Activated naive CD4-positive, alpha-beta T cell treated with anti-CD3 and anti-CD28 coated beads, Interleukin-2, amount 50 U/mL, for 24 hours (primary cell): ENCODE results near the gene PIK3R6.
"Not testable (repeated sequence)": the region's sequence is repeated elsewhere in the genome, so short reads cannot be mapped to it uniquely, and the experiment has no call there.

ENCODE experiments used
- H3K27ac Mint-ChIP-seq: one replicate; pipeline ENCODE4 v1.8.0; 2021; ENCODE audit warnings: mild to moderate bottlenecking, mixed read lengths
- H3K27me3 Mint-ChIP-seq: one replicate; pipeline ENCODE4 v1.8.0; 2021; ENCODE audit warnings: mixed read lengths
- H3K36me3 Mint-ChIP-seq: one replicate; pipeline ENCODE4 v1.8.0; 2021; ENCODE audit warnings: mixed read lengths
- H3K4me1 Mint-ChIP-seq: one replicate; pipeline ENCODE4 v1.8.0; 2021; ENCODE audit warnings: mixed read lengths
- H3K4me3 Mint-ChIP-seq: one replicate; pipeline ENCODE4 v1.8.0; 2021; ENCODE audit warnings: mild to moderate bottlenecking, mixed read lengths
- H3K9me3 Mint-ChIP-seq: one replicate; pipeline ENCODE4 v1.8.0; 2021; ENCODE audit warnings: mixed read lengths

Gene PIK3R6

GRCh38 chr17:8870406-8871040, 3.0 kb upstream of the PIK3R6 start:
- Mint-ChIP-seq H3K4me1 (peaks cover 38% of the 10 kb centered on the region), H3K27ac (no peak overlapping the region), H3K27me3 (no peaks in the 10 kb centered on the region), H3K9me3 (no peaks in the 10 kb centered on the region), H3K36me3 (no peaks in the 10 kb centered on the region), H3K4me3 (no peak overlapping the region)

- H3K27me3 Mint-ChIP-seq: no peaks in the 10 kb centered on the region
- no peak overlapping the region for H3K4me3 Mint-ChIP-seq
- no peak overlapping the region for H3K27ac Mint-ChIP-seq
- peaks cover 28% of the 10 kb centered on the region for H3K4me1 Mint-ChIP-seq
- no peaks in the 10 kb centered on the region for H3K9me3 Mint-ChIP-seq
- peaks cover 2% of the 10 kb centered on the region for H3K36me3 Mint-ChIP-seq
These were observed 1.8 kb upstream of the PIK3R6 start for GRCh38 chr17:8869114-8869815.

- Mint-ChIP-seq H3K27me3 (no peaks in the 10 kb centered on the region), H3K9me3 (no peaks in the 10 kb centered on the region), H3K36me3 (peaks cover 2% of the 10 kb centered on the region), H3K4me1 (peaks cover 22% of the 10 kb centered on the region), H3K4me3 (no peak overlapping the region), H3K27ac (peak overlapping the region; percentile 38)
These were observed 1.1 kb upstream of the PIK3R6 start for GRCh38 chr17:8868529-8868951.

GRCh38 chr17:8868092-8868491, 618 bp upstream of the PIK3R6 start:
- Mint-ChIP-seq H3K4me3 (peak overlapping the region; percentile 36), H3K9me3 (no peaks in the 10 kb centered on the region), H3K36me3 (peaks cover 2% of the 10 kb centered on the region), H3K4me1 (peaks cover 22% of the 10 kb centered on the region), H3K27ac (peak overlapping the region; percentile 33), H3K27me3 (no peaks in the 10 kb centered on the region)

- Mint-ChIP-seq H3K27ac (no peak overlapping the region), H3K36me3 (peaks cover 2% of the 10 kb centered on the region), H3K4me3 (no peak overlapping the region), H3K4me1 (peaks cover 36% of the 10 kb centered on the region), H3K27me3 (no peaks in the 10 kb centered on the region), H3K9me3 (no peaks in the 10 kb centered on the region)
These were observed 1.7 kb downstream of the PIK3R6 start for GRCh38 chr17:8865811-8866210.

- Mint-ChIP-seq H3K36me3 (peaks cover 2% of the 10 kb centered on the region), H3K4me1 (peaks cover 36% of the 10 kb centered on the region), H3K27me3 (no peaks in the 10 kb centered on the region), H3K9me3 (no peaks in the 10 kb centered on the region), H3K27ac (no peak overlapping the region), H3K4me3 (no peak overlapping the region)
These were observed 2.1 kb downstream of the PIK3R6 start for GRCh38 chr17:8865385-8865784.

- Mint-ChIP-seq H3K9me3 (no peaks in the 10 kb centered on the region), H3K4me3 (no peak overlapping the region), H3K4me1 (peaks cover 28% of the 10 kb centered on the region), H3K27me3 (no peaks in the 10 kb centered on the region), H3K36me3 (peaks cover 2% of the 10 kb centered on the region), H3K27ac (no peak overlapping the region)
These were observed 5.0 kb downstream of the PIK3R6 start for GRCh38 chr17:8862213-8863056.

GRCh38 chr17:8861495-8862181, 5.8 kb downstream of the PIK3R6 start:
- Mint-ChIP-seq H3K27me3 (no peaks in the 10 kb centered on the region), H3K27ac (no peak overlapping the region)

GRCh38 chr17:8859804-8860430, 7.6 kb downstream of the PIK3R6 start:
- Mint-ChIP-seq H3K4me3 (no peak overlapping the region), H3K27ac (no peak overlapping the region), H3K27me3 (no peaks in the 10 kb centered on the region), H3K4me1 (peaks cover 18% of the 10 kb centered on the region), H3K36me3 (peaks cover 2% of the 10 kb centered on the region), H3K9me3 (no peaks in the 10 kb centered on the region)

More at GRCh38 chr17:8861495-8862181, 5.8 kb downstream of the PIK3R6 start:
- Mint-ChIP-seq H3K4me3 (no peak overlapping the region), H3K9me3 (no peaks in the 10 kb centered on the region), H3K4me1 (peaks cover 20% of the 10 kb centered on the region), H3K36me3 (peaks cover 2% of the 10 kb centered on the region)

- H3K4me1 Mint-ChIP-seq: peaks cover 18% of the 10 kb centered on the region
- H3K9me3 Mint-ChIP-seq: no peaks in the 10 kb centered on the region
- no peaks in the 10 kb centered on the region for H3K27me3 Mint-ChIP-seq
- no peaks in the 10 kb centered on the region for H3K36me3 Mint-ChIP-seq
- no peak overlapping the region for H3K27ac Mint-ChIP-seq
- H3K4me3 Mint-ChIP-seq: peak overlapping the region; percentile 11
These were observed 8.3 kb downstream of the PIK3R6 start for GRCh38 chr17:8859027-8859803.

GRCh38 chr17:8857919-8858318, 9.6 kb downstream of the PIK3R6 start:
- H3K36me3 Mint-ChIP-seq: no peaks in the 10 kb centered on the region
- no peak overlapping the region for H3K4me3 Mint-ChIP-seq
- H3K4me1 Mint-ChIP-seq: peaks cover 18% of the 10 kb centered on the region
- no peaks in the 10 kb centered on the region for H3K9me3 Mint-ChIP-seq
- H3K27me3 Mint-ChIP-seq: no peaks in the 10 kb centered on the region
- peak overlapping the region; percentile 77 for H3K27ac Mint-ChIP-seq

GRCh38 chr17:8856869-8857575, 10.5 kb downstream of the PIK3R6 start:
- H3K27me3 Mint-ChIP-seq: no peaks in the 10 kb centered on the region
- H3K4me3 Mint-ChIP-seq: no peak overlapping the region

GRCh38 chr17:8856205-8856603, 11.3 kb downstream of the PIK3R6 start:
- not testable (repeated sequence) for H3K9me3 Mint-ChIP-seq, H3K36me3 Mint-ChIP-seq, H3K4me3 Mint-ChIP-seq, H3K4me1 Mint-ChIP-seq, H3K27me3 Mint-ChIP-seq, H3K27ac Mint-ChIP-seq

More at GRCh38 chr17:8856869-8857575, 10.5 kb downstream of the PIK3R6 start:
- Mint-ChIP-seq H3K9me3 (no peaks in the 10 kb centered on the region), H3K36me3 (no peaks in the 10 kb centered on the region), H3K4me1 (peaks cover 10% of the 10 kb centered on the region), H3K27ac (no peak overlapping the region)
